ENCODE measurements around the gene CEP152.

DNA sequence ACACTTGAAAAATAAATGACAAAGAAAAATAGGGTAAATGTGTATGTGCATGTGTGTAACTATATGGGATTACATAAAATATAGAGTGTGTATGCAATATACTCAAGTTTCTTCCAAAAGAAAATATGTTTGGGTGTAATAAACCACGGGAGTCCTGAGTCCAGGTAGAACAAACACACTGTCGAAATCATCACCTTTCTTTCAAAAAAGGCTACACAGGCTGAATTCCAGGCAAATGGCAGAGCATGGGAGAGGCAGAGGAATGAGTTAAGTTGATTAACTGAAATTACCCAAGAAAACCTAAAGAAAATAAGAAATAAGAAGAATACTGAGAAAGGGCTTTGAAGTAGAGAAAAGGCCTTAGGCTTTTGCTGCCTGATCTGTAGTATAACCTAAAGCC lies 26.1 kb downstream of the CEP152 start:
- TF ChIP-seq POLR2AphosphoS5 (IDR thresholded peaks at IDR 0.05) (no peak), EZH2 (IDR thresholded peaks at IDR 0.05; ENCODE audit: borderline replicate concordance, insufficient read depth, low read length, poor library complexity, severe bottlenecking) (no peak), EP300 (conservative IDR thresholded peaks at IDR 0.05; ENCODE audit: poor library complexity, severe bottlenecking) (no peak), MXI1 (conservative IDR thresholded peaks at IDR 0.05; ENCODE audit: poor library complexity, severe bottlenecking) (no peak), TAF1 (IDR thresholded peaks at IDR 0.05; ENCODE audit: low read depth) (no peak)
- TF ChIP-seq, protein P1, sequence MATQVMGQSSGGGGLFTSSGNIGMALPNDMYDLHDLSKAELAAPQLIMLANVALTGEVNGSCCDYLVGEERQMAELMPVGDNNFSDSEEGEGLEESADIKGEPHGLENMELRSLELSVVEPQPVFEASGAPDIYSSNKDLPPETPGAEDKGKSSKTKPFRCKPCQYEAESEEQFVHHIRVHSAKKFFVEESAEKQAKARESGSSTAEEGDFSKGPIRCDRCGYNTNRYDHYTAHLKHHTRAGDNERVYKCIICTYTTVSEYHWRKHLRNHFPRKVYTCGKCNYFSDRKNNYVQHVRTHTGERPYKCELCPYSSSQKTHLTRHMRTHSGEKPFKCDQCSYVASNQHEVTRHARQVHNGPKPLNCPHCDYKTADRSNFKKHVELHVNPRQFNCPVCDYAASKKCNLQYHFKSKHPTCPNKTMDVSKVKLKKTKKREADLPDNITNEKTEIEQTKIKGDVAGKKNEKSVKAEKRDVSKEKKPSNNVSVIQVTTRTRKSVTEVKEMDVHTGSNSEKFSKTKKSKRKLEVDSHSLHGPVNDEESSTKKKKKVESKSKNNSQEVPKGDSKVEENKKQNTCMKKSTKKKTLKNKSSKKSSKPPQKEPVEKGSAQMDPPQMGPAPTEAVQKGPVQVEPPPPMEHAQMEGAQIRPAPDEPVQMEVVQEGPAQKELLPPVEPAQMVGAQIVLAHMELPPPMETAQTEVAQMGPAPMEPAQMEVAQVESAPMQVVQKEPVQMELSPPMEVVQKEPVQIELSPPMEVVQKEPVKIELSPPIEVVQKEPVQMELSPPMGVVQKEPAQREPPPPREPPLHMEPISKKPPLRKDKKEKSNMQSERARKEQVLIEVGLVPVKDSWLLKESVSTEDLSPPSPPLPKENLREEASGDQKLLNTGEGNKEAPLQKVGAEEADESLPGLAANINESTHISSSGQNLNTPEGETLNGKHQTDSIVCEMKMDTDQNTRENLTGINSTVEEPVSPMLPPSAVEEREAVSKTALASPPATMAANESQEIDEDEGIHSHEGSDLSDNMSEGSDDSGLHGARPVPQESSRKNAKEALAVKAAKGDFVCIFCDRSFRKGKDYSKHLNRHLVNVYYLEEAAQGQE (IDR thresholded peaks at IDR 0.05; ENCODE audit: borderline replicate concordance): no peak
- TF ChIP-seq, protein P2, sequence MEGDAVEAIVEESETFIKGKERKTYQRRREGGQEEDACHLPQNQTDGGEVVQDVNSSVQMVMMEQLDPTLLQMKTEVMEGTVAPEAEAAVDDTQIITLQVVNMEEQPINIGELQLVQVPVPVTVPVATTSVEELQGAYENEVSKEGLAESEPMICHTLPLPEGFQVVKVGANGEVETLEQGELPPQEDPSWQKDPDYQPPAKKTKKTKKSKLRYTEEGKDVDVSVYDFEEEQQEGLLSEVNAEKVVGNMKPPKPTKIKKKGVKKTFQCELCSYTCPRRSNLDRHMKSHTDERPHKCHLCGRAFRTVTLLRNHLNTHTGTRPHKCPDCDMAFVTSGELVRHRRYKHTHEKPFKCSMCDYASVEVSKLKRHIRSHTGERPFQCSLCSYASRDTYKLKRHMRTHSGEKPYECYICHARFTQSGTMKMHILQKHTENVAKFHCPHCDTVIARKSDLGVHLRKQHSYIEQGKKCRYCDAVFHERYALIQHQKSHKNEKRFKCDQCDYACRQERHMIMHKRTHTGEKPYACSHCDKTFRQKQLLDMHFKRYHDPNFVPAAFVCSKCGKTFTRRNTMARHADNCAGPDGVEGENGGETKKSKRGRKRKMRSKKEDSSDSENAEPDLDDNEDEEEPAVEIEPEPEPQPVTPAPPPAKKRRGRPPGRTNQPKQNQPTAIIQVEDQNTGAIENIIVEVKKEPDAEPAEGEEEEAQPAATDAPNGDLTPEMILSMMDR (IDR thresholded peaks at IDR 0.05; ENCODE audit: poor library complexity, severe bottlenecking): no peak

Measured in neural cell (in vitro differentiated cells).